Measurements from ENCODE around the gene GPC3. TPM values are rescaled to one million over a fixed set of nuclear protein-coding genes. Genes with fewer than 3 reads are reported as not detected.

The GPC3 gene
- total RNA-seq, 2 experiments from 2014 or later = 0.25 to 0.59 TPM

DNA sequence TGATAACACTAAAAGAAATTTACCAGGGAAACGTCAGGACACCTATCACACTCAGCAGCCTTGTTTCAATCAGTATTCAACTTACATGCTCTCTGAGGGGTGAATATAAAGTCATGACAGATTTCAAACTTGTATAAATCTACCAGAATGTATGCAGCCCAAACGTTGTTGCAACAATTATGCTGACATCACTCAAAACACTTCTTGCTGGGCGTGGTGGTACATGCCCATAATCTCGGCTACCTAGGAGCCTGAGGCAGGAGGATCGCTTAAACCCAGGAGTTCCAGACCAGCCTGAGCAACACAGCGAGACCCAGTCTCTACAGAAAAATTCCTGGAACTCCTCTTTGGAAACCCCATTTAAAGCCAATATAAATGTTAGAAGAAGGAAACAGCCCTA lies 303.5 kb downstream of the GPC3 start:
- no peaks in the 10 kb centered on the region for H3K27me3 ChIP-seq (ENCODE audit: control insufficient read depth in 1 of 2, insufficient read depth in 2 of 2, low read length in 2 of 2)
- POLR2A ChIA-PET = no interaction called here
- H3K9me3 Mint-ChIP-seq = no peaks in the 10 kb centered on the region
- H3K4me3 Mint-ChIP-seq = no peak overlapping the region
- H3K4me1 Mint-ChIP-seq (ENCODE audit: low read depth) = no peaks in the 10 kb centered on the region
- DNase-seq (no peak), ATAC-seq (ENCODE audit: poor library complexity) (no peak)
- TF ChIP-seq, protein P1, sequence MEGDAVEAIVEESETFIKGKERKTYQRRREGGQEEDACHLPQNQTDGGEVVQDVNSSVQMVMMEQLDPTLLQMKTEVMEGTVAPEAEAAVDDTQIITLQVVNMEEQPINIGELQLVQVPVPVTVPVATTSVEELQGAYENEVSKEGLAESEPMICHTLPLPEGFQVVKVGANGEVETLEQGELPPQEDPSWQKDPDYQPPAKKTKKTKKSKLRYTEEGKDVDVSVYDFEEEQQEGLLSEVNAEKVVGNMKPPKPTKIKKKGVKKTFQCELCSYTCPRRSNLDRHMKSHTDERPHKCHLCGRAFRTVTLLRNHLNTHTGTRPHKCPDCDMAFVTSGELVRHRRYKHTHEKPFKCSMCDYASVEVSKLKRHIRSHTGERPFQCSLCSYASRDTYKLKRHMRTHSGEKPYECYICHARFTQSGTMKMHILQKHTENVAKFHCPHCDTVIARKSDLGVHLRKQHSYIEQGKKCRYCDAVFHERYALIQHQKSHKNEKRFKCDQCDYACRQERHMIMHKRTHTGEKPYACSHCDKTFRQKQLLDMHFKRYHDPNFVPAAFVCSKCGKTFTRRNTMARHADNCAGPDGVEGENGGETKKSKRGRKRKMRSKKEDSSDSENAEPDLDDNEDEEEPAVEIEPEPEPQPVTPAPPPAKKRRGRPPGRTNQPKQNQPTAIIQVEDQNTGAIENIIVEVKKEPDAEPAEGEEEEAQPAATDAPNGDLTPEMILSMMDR (IDR thresholded peaks at IDR 0.05) = no peak
- no peaks in the 10 kb centered on the region for H3K4me1 ChIP-seq (ENCODE audit: insufficient read depth, low read length)
- H3K27ac Mint-ChIP-seq = no peak overlapping the region
- no peaks in the 10 kb centered on the region for H3K36me3 Mint-ChIP-seq (ENCODE audit: low read depth)
- no peaks in the 10 kb centered on the region for H3K27me3 Mint-ChIP-seq
- intact Hi-C loops (cut with DNase I, micrococcal nuclease) = no loop called here
- no peaks in the 10 kb centered on the region for H3K36me3 ChIP-seq (ENCODE audit: insufficient read depth, low read length)
- CTCF ChIA-PET = no interaction called here
- H3K27ac ChIP-seq (ENCODE audit: low read depth in 1 of 2, low read length in 2 of 2) = no peak overlapping the region
- H3K9me3 ChIP-seq (ENCODE audit: control insufficient read depth in 1 of 2, insufficient read depth in 1 of 2, low read length in 2 of 2) = no peaks in the 10 kb centered on the region
- no peak overlapping the region for H3K4me3 ChIP-seq (ENCODE audit: low read length)

DNA sequence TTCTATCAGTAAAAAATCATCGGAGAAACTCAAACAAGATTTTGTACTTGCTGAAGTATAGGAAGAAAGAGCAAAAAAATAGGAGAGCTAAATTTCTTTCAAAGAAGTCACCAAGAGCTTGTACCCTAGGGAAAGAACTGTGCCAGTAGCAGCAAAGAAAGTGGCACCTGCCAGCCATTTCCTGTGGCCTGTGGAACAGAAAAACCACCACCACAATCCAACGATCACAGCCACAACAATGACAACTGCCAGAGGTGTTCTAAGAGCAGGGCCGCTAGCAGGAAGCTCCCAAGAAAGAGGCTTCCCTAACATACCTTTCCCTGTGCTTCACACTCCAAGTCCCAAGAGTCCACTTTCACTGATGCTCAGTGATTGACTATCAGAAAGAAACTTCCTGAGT lies 304.0 kb downstream of the GPC3 start:
- Mint-ChIP-seq H3K4me3 (no peak overlapping the region), H3K36me3 (ENCODE audit: low read depth) (no peaks in the 10 kb centered on the region), H3K4me1 (ENCODE audit: low read depth) (no peaks in the 10 kb centered on the region), H3K27ac (no peak overlapping the region), H3K27me3 (no peaks in the 10 kb centered on the region), H3K9me3 (no peaks in the 10 kb centered on the region)
- no peak for ATAC-seq (ENCODE audit: poor library complexity)
- no peak for DNase-seq
- Histone ChIP-seq H3K9me3 (ENCODE audit: control insufficient read depth in 1 of 2, insufficient read depth in 1 of 2, low read length in 2 of 2) (no peaks in the 10 kb centered on the region), H3K27ac (ENCODE audit: low read depth in 1 of 2, low read length in 2 of 2) (no peak overlapping the region), H3K27me3 (ENCODE audit: control insufficient read depth in 1 of 2, insufficient read depth in 2 of 2, low read length in 2 of 2) (no peaks in the 10 kb centered on the region), H3K4me3 (ENCODE audit: low read length) (no peak overlapping the region), H3K36me3 (ENCODE audit: insufficient read depth, low read length) (no peaks in the 10 kb centered on the region), H3K4me1 (ENCODE audit: insufficient read depth, low read length) (no peaks in the 10 kb centered on the region)
- ChIA-PET POLR2A (no interaction called here), CTCF (no interaction called here)
- intact Hi-C loops (cut with DNase I, micrococcal nuclease) = no loop called here
- TF ChIP-seq, protein P1 (IDR thresholded peaks at IDR 0.05) = no peak

DNA sequence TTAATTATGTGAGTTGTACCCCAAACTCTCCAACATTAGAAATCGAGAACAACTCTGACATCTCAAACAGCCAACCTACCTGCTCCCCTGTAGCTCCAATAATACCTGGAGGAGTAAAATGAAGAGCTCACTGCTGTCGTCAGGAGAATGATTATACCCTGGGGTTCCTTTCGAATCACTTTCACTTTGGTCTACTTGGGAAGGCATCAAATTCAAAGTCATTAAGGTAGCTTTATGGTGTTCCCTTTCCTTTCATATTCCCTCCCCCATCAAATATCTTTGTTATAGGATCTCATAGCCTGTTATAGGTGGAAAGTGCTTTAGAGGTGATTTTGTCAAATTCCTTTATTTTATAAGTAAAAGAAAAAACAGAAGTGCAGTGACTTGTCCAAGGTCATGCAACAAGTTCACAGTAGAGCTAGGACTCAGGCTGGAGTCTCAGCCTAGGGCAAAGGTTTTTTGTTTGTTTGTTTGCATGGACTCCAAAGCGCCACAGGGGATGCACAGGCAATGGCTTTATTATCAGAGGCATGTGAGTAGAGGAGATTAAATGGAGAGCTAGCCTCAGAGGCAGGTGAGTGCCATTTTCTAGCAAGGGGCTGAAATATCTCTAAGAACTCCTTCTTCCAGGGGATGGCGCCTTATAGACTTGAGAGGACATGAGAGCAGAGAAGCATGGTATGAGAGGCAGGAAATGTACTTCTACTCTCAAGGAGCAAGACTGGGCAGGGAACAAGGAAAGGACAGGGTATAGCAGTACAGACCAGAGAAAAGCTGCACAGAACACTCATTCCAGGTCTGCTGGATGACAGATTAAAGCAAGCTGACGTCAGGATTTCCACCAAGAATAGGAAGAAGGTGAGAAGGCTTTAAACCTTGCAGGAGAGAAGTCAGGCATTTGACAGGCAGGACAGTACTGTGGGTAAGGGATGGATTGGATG lies 308.0 kb downstream of the GPC3 start:
- no peak for ATAC-seq (ENCODE audit: poor library complexity)
- Histone ChIP-seq H3K4me3 (ENCODE audit: low read length) (no peak overlapping the region), H3K4me1 (ENCODE audit: insufficient read depth, low read length) (no peaks in the 10 kb centered on the region), H3K27ac (ENCODE audit: low read depth in 1 of 2, low read length in 2 of 2) (no peak overlapping the region), H3K36me3 (ENCODE audit: insufficient read depth, low read length) (no peaks in the 10 kb centered on the region), H3K9me3 (ENCODE audit: control insufficient read depth in 1 of 2, insufficient read depth in 1 of 2, low read length in 2 of 2) (no peaks in the 10 kb centered on the region), H3K27me3 (ENCODE audit: control insufficient read depth in 1 of 2, insufficient read depth in 2 of 2, low read length in 2 of 2) (no peaks in the 10 kb centered on the region)
- TF ChIP-seq, protein P1 (IDR thresholded peaks at IDR 0.05) = no peak
- ChIA-PET POLR2A (interaction anchor here (0.6 kb wide), 1 partner anchor 11 kb away, joined by 3 read pairs; no protein-coding TSS in a partner anchor), CTCF (no interaction called here)
- Mint-ChIP-seq H3K4me3 (no peak overlapping the region), H3K4me1 (ENCODE audit: low read depth) (no peaks in the 10 kb centered on the region), H3K36me3 (ENCODE audit: low read depth) (no peaks in the 10 kb centered on the region), H3K27ac (no peak overlapping the region), H3K9me3 (no peaks in the 10 kb centered on the region), H3K27me3 (no peaks in the 10 kb centered on the region)
- intact Hi-C loops (cut with DNase I, micrococcal nuclease) = loop anchor here in 1 of 2 experiments (10.0 kb wide), 1 partner anchor 703 kb away; no protein-coding TSS in a partner anchor
- no peak for DNase-seq

All from CD4-positive, alpha-beta T cell (primary cell).